HG03378 (cell line): ENCODE measurements around the gene OGDH.
"Not testable (repeated sequence)": the region's sequence is repeated elsewhere in the genome, so short reads cannot be mapped to it uniquely, and the experiment has no call there.

Experiments used
- ATAC-seq: cut with Tn5 transposase; IDR thresholded peaks from one replicate; pipeline ENCODE4 v1.9.1; 2021; ENCODE audit warnings: mild to moderate bottlenecking, moderate library complexity; ENCODE audit not compliant: unreplicated experiment

Gene OGDH

DNA sequence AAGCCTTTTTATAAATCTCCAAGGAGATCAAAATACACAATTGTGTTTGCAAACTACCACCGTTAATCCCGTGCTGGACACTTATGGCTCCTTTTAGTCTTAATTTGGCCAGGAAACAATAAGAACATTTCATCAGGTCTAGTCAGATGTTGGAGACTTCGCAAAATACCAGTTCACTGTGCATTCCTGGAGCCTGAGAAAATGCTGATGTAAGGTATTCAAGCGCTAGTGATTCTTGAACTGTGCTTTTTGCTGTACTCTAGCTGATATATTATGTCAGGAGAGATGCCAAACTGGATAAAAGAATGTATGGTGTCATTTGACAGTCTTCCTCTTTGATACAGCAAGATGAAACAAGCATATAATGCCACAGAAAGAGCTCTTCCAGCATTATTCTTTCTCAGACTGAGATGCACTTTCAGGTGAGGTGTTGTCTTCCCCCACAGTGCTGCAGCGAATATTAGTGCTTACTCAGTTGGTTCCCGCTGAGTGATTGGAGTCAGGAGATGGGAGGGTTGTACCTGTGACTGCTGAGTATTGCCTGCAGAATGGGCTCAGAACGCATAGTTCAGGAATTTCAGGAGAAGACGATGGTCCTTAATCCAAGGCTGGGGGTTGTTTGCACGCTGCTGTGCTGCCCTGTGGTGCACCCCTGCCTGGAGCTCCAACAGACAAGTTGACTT lies 59.2 kb downstream of the OGDH start:
- no peak for ATAC-seq

DNA sequence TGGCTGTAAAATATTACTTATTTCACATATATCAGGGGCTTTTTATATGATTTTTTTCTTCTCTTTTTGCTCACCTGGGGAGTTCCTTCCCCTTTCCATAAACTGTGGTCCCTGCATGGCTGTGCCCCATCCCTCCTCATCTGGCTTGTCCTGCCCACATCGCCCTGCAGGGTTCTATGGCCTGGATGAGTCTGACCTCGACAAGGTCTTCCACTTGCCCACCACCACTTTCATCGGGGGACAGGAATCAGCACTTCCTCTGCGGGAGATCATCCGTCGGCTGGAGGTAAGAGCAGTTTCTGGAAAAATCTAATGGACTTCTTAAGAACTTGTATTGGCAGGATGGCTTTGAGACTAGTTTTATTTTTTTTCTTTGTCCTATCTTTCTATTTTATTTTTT lies 60.1 kb downstream of the OGDH start:
- no peak for ATAC-seq

DNA sequence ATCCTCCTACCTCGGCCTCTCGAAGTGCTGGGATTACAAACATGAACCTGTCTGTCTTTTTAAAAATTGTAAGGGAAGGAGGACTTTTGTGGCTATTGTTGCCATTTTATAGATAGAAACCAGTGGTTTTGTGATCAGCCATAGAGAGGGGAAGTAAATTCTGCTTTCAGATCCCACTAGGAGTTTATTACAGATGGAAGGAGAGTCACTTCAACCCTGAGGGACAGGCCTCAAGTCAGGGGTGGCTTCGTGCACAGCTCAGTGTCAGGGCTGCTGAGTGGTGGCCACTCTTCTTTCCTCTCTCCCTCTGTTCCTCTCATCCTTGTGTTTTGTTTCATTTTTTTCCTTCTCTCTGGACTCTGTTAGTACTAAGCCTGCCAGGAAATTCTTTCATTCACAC lies 60.8 kb downstream of the OGDH start:
- no peak for ATAC-seq

DNA sequence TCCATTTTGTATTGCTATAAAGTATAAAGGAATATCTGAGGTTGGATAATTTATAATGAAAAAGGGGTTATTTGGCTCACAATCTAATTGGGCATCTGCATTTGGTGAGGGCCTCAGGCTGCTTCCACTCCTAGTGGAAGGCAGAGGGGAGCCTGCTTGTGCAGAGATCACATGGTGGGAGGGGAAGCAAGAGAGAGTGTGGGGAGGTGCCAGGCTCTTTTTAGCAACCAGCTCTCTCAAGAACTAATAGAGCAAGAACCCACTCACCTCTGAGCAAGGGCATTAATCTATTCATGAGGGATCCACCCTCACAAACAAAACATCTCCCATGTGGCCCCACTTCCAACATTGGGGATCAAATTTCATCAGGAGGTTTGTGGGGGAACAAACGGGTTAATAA lies 64.6 kb downstream of the OGDH start:
- ATAC-seq, result no peak

DNA sequence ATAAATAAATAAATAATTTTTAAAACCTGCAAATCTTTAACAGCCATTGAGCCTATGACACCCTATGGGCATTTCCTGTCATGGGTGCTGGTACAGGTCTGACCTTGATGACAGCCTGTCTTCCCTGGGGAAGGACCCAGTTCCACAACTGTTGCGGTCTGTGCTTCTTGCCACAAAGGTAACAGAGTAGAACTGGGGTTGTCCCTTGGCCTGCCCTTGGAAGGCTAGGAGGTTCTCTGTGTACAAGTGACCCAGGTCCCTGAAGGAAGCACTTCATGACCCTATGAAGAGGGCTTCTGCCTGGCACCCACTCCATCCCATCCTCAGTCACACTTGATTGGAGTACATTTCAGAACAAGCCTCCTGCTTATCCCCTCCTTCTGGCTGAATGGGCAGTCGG lies 66.9 kb downstream of the OGDH start:
- no peak for ATAC-seq

DNA sequence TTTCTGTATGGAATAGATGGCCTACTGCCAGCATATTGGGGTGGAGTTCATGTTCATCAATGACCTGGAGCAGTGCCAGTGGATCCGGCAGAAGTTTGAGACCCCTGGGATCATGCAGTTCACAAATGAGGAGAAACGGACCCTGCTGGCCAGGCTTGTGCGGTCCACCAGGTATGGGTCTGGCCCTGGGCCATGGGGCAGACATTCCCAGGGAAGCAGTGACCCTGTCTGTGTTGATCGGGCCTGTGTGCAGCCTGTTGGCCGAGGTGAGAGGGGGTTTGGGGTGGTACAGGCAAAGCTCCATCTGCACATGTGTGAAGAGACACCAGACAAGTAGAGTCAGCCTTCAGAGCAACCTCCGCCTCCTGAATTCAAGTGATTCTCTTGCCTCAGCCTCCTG lies 67.3 kb downstream of the OGDH start:
- ATAC-seq, result no peak

DNA sequence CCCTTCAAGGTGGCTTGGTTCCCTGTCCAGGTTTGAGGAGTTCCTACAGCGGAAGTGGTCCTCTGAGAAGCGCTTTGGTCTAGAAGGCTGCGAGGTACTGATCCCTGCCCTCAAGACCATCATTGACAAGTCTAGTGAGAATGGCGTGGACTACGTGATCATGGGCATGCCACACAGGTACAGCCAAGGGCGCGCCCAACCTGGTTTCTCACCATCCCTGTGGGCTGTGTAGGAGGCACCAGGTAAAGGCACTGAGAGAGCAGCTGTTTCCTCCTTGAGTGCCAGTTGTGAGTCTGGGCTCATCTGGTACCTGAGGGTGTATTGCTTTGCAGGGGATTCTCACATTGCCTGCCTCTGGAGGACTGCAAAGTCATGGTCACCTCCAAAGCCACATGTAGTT lies 68.0 kb downstream of the OGDH start:
- ATAC-seq, result no peak

DNA sequence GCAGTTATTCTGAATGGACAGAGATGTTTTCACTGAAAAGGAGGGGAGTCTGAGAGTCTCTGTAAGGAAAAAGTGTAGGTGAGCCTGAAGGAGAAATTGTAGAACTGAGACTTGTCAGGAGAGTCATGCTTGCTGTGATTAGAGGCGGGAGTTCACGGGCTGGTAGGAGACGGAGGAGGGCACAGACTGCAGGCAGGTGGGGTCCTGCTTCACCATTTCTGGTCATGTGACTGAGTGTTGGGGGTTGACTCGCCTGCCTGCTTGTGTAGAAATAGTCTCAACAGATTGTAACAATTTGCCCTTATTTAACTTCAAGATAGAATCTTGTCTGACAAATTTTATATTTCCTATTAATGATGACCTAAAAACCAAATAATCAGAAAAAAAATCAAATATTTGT lies 70.3 kb downstream of the OGDH start:
- ATAC-seq, result no peak

DNA sequence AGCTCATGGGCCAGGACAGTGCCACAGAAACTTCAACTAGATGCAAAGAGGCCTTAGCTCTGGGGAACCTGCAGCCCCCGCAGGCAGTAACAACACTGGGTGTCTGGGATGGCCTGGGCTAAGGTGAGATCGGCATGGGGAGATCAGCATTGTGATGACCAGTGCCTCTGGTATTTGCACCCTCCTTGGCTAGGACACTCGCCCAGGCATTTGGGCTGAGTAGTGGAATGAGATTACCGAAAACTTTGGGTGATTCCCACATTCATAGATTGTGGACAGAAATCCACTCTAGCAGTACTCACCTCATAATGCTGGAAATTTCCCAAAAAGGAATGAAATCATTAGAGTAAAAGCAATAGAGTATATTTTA lies 71.7 kb downstream of the OGDH start:
- ATAC-seq, result no peak

DNA sequence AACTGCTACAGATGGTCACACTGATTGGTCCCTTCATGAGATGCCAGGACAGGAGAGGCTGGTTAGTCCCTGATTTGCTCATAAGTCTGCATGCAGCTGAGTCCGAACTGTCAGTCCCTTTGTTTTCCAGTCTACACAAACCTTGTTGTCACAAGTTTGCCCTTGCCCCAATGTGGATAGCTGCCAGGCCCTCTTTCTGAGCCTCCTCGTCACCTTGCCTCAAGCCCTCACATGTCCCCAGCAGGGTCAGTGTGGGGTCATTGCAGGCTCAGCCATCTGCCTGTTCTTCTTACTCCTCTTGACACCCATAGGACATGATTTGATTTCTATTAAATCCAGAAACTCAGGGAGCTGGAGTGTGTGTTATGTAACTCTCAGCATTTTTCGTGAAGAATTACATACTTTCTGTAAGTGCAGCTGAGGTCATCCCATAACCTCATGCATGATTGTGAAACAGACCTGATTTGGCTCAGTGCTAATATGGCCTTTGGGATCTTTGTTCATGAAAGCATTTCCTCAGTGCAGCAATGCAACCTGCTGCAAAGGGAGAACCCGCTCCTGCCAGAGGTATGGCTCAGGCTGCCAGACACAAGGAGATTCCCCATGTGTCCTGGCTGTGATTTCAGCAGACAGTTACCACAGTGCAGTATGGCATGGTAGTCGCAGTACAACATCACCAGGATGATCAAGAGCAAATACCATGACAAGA lies 72.2 kb downstream of the OGDH start:
- ATAC-seq, result no peak

DNA sequence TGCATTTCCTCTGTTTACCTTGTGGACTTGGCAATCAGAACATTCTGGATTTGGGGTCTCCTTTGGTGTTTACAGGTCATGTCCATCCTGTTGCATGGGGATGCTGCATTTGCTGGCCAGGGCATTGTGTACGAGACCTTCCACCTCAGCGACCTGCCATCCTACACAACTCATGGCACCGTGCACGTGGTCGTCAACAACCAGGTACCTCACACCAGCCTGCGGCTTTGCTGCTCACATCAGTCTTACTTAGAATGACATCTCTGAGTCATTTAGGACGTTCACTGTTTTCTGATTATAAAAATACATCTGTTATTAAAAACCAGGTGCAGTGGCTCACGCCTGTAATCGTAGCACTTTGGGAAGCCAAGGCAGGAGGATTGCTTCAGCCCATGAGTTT lies 75.2 kb downstream of the OGDH start:
- ATAC-seq, result no peak

DNA sequence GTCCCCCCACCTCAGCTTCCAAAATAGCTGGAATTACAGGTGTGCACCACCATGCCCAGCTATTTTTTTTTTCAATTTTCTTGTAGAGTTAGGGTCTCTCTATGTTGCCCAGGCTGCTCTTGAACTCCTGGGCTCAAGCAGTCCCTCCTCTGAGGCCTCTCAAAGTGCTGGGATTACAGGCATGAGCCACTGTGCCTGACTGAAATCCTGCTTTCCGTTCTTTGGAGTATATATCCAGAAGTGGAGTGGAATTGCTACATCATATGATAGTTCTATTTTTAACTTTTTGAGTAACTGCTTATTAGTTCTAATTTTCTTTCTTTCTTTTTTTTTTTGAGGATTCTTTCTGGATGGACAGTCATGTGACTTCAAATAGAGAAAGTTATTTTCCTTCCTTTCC lies 79.3 kb downstream of the OGDH start:
- ATAC-seq, result no peak

DNA sequence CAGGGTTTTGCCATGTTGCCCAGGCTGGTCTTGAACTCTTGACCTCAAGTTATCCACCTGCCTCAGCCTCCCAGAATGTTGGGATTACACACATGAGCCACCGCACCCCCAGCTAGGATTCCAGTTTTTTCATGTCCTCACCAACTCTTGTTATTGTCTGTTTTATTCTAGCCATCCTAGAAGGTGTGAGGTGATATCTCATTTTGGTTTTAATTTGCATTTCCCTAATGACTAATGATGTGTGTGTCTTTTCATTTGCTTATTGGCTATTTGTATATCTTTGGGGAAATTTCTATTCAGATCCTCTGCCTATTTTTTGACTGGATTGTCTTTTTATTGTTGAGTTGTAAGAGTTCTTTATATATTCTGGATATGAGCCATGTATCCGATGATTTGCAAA lies 83.0 kb downstream of the OGDH start:
- ATAC-seq, result no peak

DNA sequence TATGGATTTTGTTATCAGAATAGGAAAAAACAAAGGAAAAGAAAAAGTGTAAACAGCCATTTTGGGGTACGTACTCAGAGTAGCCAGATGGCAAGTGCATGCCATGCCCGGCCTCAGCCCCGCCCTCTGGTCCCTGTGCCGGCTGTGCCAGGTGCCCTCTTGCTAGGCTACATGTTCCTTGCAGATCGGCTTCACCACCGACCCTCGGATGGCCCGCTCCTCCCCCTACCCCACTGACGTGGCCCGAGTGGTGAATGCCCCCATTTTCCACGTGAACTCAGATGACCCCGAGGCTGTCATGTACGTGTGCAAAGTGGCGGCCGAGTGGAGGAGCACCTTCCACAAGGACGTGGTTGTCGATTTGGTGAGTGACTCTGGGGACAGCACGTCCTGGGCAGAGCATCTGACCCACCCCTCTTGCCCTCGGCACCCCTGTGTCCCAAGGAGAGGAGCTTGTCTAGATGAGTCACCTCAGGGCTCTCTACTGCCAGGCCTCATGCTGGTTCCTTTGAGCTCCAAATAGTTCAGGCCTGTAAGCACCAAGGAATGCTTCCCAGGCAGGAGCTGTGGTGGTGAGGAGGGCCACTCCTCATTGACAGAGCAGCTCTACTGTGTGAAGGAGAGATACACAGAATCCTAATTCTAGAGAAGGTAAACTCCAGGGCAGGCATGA lies 87.3 kb downstream of the OGDH start:
- no peak for ATAC-seq

DNA sequence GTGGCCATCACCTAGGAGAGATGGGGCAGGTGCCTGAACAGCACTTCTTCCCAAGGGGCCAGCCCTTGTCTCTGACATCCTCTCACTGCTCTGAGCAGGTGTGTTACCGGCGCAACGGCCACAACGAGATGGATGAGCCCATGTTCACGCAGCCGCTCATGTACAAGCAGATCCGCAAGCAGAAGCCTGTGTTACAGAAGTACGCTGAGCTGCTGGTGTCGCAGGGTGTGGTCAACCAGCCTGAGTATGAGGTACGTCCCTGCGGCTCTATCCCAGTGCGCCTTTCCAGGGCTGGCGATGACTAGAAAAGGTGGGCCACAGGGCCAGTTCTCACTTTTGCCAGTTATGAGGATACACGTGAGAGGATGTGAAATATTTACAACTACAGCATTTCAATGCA lies 87.9 kb downstream of the OGDH start:
- no peak for ATAC-seq

DNA sequence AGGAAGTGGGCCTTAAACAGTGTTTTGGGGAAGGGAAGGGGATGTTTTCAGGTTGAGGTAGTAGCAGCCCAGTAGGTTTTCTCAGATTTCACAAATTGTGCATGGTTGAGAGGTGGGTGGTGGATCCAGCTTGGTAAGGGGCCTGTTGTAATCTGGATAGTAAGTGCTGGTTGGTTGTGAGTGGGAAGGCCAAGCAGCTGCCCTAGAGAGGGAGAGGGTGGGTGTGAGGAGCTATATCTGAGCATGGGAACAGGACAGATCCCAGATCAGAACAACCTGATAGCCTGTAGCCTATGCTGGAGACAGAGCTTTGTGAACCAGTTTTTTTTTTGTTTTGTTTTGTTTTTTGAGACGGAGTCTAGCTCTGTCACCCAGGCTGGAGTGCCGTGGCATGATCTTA lies 88.3 kb downstream of the OGDH start:
- no peak for ATAC-seq

DNA sequence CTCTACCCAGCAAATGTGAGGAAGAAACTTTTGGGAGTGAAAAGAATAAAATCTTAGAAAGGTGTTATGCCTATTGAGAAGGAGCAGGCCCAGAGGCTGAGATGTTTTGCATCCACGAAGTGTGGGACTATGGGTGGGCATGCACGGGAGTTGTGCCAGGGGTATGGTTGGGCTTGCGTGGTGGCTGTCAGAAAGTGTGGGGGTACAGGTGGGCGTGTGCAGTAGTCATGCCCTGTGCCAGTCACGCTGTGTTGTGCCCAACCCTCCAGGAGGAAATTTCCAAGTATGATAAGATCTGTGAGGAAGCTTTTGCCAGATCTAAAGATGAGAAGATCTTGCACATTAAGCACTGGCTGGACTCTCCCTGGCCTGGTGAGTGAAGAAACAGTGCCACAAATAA lies 89.3 kb downstream of the OGDH start:
- no peak for ATAC-seq

DNA sequence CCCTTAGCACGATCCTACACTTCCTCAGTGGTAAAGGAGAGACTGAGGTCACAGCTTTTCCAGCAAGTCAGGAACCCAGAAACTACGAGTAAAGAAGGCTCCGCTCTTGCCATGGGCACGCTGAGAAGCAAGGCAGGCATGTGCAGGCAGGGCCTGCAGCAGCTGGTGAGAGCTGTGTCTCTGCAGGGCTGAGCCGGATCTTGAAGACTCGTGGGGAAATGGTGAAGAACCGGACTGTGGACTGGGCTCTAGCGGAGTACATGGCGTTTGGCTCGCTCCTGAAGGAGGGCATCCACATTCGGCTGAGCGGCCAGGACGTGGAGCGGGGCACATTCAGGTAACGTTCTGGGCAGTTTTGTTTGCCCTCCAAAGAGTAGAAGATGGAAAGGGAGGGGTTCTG lies 90.3 kb downstream of the OGDH start:
- ATAC-seq, result no peak

DNA sequence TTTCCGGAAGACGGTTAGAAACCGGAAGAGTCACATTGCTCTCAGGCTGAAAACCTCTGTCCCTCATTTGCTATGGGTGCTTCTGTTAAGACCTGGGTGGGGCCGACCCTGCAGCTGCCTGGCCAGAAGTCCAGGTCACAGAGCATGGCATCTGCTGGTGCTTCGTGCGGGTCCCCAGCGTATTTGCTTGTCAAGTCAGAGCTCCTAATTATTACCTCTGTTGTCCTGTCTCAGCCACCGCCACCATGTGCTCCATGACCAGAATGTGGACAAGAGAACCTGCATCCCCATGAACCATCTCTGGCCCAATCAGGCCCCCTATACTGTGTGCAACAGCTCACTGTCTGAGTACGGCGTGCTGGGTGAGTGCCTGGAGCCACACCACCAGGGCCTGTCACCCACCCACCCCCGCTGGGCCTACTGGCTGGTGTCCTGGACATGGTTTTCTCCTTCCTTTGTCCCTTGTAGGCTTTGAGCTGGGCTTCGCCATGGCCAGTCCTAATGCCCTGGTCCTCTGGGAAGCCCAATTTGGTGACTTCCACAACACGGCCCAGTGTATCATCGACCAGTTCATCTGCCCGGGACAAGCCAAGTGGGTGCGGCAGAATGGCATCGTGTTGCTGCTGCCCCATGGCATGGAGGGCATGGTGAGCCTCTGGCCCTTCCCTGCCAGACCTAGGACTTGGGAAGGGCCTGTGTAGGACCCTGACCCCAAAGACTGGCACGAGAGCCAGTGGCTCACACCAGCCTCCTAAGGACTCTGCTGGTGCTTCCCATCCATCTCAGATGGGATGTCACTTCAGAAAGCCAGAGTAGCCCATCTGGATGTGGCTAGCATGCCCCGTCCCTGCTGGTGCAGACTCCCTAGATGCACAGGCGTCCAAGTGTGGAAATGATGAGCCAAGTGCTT lies 91.0 kb downstream of the OGDH start:
- no peak for ATAC-seq

DNA sequence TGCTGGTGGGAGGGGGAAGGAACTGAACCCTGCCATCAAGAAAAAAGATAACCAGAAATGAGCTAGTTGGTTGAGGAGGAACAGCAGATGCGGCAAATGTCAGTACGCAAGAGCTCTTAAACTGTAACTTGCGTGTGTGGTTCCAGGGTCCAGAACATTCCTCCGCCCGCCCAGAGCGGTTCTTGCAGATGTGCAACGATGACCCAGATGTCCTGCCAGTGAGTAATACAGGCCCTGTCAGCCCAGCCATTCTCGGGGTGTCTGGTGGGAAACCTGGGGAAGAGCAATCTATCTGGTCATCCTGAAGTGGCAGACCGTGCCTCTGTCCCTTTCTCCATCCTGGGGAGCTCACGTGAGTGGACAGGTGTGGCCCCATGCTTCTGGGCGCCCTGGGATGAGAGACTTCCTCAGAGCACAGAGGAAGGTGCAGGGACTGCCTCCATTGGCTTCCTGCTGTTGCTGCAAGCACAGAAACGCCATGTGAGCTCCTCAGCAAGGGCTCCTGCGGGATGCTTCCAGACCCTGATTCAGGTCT lies 91.7 kb downstream of the OGDH start:
- no peak for ATAC-seq

DNA sequence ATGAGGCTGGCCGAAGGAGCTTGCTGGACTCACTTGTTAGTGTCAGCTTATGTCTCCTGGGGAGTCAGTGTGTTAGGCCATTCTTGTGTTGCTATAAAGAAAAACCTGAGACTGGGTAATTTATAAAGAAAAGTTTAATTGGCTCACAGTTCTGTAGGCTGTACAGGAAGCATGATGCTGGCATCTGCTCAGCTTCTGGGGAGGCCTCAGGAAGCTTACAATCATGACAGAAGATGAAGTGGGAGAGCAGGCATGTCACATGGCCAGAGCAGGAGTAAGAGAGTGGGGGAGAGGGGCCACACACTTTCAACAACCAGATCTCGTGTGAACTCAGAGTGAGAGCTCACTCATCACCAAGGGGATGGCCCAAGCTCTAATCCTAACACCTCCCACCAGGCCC lies 93.2 kb downstream of the OGDH start:
- ATAC-seq, result not testable (repeated sequence)
